Measurements from ENCODE around the gene GNPNAT1.
"Not testable (repeated sequence)": the region's sequence is repeated elsewhere in the genome, so short reads cannot be mapped to it uniquely, and the experiment has no call there.

Gene GNPNAT1

GRCh38 chr14:52729585-52729924 is 61.9 kb downstream of the GNPNAT1 start:
- no peak for DNase-seq (ENCODE audit: low spot score)

GRCh38 chr14:52729035-52729434 is 62.4 kb downstream of the GNPNAT1 start:
- not testable (repeated sequence) for DNase-seq (ENCODE audit: low spot score)

GRCh38 chr14:52727509-52727908 is 63.9 kb downstream of the GNPNAT1 start:
- DNase-seq (ENCODE audit: low spot score), result not testable (repeated sequence)

All from putamen (tissue), 1 donor.